IPS DF 19.7 (cell line): ENCODE measurements around the gene TTC12.
"Not testable (repeated sequence)": the region's sequence is repeated elsewhere in the genome, so short reads cannot be mapped to it uniquely, and the experiment has no call there.

ENCODE experiments used
- DNase-seq: peaks from one replicate; pipeline ENCODE4 v3.0.0-alpha.2; 2013; ENCODE audit warnings: low read depth, low spot score

TTC12 gene

DNA sequence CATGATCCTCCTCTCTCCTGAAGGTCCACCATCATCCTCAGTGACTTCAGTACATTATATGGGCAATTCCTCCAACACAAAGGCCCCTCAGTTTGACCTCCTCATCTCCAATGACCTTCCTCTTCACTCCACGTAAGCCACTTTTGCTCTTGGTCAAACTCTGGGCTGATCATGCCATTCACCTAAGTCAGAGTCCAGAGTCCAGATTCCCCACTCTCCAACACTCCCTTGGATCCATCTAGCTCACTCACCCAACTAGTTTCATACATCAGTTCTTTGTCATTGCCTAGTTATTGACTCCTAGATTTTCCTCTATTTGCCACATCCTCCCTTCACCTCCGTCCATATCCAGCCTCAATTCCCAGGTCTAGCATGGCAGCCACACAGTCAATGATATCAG lies 30.5 kb upstream of the TTC12 start:
- DNase-seq: no peak

DNA sequence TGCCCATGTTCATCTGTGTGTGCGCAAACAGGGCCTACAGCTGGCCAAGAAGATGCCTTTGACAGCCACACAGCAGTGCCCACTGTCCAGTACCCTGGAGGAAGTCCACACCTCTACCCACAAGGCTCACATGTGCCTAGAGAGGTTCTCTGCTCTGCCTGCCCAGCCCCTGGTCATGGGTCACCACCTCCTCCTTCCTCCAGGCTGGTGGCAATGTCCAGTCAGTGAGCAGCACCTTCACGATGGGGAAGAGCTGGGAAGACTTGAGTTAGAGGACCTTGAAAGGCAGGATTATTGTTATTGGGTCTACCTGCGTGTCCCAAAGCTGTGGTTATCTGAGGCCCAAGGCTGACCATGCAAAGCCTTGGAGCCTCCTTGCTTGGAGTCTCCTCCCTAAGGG lies 28.4 kb upstream of the TTC12 start:
- no peak for DNase-seq

DNA sequence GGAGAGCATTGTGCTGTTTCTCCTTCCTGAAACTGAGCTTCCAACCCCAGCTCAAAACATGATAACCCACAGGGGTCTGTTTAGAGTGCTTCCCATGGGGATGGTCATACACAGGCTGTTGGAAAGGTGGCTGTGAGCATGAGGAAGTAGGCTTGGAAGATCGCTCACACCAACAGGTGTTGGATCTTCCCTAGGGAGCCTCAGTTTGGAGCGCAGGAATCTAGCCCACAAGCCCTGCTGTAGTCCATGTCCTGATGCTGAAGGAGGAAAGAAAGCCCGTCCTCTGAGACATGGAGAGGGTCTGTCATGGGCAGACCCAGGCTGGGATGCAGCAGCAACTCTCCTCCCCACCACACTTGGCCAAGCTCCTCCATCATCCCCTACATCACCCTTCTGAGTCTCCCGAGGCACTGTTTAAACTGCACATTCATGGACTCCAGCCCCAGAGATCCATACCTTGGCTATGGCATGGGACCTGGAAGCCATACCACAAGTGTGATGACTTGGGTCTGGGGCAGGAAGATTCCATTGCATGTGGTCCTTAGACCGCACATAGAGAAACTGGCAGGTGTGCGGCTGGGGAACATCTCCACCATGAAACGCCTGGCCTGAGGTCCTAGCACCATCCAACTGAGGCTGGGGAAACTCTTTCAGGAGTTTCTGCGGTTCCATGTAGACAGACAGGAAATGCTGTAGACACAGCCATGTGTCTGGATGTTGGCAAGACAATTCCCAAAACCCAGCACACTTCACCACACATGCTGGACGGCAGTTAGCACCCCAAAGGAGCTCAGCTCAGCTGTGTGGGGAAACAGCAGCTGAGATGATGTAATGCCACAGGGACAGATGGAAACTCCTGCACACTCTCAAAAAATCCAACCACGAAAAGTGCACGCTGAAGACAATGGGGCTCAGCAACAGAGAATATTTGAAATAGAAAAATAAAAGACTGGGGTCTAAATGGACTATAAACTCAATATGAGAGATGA lies 27.6 kb upstream of the TTC12 start:
- no peak for DNase-seq

DNA sequence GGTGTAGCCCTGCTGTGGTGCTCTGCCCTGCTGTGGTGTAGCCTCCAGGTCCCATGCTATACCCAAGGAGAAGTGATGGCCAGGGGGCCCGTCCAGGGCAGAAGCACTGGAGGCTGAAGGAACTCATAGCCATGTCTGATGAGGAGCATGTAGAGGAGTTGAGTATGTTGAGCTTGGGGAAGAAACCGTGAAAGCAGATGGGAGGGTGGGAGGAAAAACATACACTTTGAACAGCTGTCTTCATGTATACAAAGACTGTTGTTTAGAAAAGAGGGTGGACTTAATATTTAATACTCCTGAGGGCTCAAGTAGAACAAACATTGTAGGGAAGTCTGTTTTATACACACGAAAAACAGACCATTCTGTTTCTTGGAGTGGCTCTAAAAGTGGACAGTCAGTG lies 26.6 kb upstream of the TTC12 start:
- no peak for DNase-seq

DNA sequence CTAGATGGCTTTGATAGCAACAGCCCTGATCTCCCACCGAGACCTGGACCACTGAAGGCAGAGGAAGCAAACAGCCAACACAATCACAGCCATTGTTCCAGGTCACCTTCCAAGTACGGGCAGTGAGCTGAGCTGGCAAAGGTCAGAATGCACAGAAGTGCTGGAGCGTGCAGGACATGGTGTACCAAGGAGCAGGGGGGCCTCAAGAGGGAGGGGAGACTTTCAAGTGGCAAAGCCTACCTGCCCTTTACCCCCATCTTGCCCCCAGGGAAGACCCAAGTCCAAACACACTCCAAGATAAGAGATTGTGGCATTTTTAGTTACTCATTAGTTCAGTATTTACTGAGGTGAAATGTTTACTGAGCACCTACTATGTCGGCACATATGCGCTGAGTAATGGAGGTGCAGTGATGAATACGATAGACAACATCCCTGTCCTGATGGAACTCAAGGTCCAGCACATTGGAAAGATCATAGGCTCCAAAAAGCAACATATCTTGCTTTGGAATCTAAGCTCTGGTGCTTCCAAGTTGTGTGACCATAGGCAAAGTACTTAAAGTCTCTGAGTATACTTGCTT lies 26.0 kb upstream of the TTC12 start:
- no peak for DNase-seq

DNA sequence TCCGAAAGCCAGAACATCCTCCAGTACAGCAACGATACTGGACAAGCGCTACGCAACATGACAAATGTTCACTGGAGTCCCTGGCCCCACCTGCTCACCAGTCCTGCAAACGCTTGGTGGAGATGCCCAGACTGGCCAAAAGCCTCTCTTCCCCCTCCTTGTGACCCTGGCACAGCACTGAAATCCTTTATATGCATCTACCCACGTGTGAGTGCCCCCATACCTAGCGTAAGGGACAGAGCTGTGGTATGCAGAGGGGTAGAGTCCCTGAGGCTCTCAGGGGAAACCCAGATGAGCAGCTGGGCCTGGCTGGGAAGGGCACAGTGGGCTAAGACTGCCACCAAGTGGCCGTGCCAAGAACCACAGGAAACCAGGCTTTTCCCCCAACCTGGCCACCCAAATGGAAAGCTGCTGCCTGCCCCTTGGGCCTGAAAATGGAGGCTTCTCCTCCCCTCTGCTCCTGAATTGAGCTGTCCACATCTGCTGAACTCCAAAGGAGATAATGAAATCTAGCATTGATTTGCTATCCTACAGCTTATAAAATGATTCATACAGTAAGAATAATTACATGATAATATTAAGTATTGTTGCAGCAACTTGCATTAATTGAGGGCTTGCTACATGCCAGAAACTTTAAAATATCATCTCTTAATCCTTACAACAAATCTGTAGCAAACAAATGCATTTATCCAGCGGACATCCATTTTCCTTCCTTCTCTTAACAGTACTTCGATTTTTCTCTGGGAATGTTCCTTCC lies 24.8 kb upstream of the TTC12 start:
- no peak for DNase-seq

DNA sequence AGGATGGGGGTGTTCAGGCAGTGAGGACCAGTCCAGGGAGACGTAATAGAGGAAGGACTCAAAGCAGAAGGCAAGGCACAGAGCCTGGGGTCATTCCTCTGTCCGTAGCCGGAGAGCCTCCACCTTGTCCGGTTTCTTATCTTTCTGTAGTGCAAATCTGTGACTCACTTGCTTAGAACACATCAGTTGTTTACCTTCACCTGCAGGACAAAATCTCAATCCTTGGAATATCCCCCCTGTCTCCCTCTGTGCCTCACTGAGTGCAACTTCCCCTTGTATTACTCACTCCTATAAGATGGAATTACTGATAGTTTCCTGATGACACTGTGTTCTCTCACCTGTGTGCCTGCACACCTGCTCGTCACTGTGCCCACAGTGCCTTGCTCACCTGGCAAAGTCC lies 20.4 kb upstream of the TTC12 start:
- DNase-seq: no peak

DNA sequence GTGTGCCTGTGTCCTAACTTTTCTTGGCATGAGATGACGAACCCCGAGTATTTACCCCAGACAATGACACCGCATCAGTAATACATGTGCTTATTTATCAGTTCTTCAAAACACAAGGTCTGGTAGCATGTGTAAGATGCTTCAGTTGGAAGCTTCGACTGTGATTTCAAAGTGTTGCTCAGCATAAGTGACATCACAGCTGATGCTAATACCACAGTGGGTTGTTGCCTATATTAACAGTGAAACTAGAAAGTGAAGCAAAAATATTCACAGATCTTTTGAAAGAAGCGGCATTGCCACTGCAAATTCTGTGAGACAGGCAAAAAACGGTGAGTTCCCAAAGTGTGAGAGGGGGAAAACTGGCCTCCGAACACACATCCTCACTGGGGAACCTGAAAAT lies 18.4 kb upstream of the TTC12 start:
- DNase-seq: no peak

DNA sequence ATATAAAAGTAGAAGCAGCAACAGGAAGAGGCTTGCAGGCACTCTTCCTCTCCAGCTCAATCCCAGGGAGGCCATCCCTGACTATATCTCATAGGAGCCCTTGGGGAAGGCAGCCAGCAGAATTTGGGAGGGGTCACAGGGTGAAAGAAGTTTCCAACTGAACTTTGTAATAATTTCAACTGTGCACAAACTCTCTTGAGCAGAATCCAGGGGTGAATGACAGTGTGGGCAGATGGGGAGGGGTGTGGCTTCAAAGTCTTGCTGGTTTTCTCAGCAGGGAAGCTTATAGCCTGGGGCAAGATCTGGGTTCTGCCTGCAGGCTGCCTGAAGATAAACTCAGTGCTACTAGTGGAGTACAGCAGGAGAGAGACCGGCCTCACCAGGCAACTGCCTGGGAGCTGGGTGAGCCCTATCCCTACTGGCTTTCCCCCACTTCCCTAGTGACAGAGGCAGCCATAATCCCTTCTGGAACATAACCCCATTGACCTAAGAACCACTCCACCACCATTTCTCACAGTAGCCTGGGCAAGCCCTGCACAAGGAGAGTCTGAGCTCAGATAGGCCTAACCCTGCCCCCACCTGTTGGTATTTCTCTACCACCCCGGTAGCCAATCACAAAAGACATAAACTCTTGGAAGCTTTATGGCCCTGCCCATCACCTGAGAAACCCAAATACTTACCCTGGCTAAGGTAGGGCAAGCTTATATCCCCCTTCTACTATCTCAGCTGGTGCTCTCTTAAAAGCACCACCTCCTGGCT lies 17.8 kb upstream of the TTC12 start:
- DNase-seq: no peak

DNA sequence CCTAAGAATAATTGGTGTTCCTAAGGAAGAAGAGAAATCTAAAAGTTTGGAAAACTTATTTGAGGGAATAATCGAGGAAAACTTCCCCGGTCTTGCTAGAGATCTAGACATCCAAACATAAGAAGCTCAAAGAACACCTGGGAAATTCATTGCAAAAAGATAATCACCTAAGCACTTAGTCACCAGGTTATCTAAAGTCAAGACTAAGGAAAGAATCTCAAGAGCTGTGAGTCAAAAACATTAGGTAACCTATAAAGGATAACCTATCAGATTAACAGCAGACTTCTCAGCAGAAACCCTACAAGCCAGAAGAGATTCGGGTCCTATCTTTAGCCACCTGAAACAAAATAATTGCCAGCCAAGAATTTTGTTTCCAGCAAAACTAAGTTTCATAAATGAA lies 15.9 kb upstream of the TTC12 start:
- not testable (repeated sequence) for DNase-seq

DNA sequence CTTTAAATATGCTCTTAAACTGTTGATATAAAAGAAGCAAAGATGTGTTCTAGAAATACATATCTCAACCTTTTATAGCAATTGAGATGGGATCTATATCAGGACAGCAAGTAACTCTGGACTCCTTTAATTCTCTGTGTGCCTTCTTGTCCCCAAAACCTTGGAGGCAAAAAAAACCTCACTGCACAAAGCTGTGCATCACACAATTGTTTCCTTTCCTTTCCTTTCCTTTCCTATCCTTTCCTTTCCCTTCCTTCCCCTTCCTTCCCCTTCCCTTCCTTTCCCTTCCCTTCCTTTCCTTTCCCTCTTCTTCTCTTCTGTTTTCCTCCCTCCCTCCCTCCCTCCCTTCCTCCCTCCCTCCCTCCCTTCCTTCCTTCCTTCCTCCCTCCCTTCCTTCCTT lies 9.5 kb upstream of the TTC12 start:
- DNase-seq: no peak

DNA sequence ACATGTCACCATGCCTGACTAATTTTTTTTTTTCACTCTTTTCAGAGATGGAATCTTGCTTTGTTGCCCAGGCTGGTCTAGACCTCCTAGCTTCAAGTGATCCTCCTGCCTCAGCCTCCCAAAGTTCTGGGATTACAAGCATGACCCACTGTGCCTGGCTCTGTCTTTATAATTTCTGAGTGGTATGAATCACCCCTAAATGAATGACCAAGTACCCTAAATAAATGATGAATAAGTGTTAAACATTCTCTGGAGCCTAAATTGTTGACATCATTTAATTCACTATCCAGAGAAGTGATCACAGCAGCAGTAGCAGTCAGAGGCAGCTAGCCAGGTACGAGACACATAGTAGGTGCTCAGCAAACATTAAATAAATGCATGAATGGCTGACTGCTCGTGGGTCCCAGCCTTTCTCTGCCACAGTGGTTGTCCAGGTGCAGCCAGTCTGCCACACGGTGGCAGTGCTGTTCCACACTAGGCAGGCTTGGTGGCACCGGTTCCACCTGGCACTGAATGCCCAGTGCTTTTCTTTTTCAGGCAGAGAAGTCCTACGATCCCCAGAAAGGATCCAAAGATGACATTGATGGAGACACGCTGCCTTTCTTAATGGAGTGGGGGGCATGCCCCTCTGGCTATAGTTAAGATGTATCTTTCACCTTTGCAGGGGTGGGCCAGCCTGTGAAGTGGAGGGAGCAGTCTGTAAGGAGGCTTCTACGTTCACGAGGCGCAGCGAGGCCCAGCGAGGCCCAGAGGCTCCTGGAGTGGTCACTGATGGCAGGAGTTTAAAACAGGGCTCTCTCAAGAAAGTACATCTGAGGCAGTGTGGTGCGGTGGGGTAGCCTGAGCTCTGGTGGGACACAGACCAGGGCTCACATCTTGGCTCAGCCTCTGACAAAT lies 8.7 kb upstream of the TTC12 start:
- no peak for DNase-seq

DNA sequence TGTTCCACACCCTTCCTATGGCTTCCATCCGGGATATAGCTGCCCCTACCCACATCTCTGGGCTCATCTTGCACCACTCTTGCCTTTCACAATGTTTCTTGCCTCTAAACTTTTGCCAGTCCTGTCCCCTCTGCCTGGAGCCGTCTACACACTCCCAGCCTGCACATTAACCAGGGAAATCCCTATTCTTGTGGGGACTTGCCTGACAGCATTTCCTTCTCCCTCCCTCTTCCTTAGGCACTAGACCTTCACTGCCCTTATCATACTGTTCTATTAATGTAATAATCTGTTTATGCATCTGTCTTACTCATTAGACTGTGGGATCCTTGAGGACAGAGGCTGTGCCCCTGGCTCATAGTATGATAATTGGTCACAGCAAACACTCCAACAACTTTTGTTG lies 5.8 kb upstream of the TTC12 start:
- no peak for DNase-seq

DNA sequence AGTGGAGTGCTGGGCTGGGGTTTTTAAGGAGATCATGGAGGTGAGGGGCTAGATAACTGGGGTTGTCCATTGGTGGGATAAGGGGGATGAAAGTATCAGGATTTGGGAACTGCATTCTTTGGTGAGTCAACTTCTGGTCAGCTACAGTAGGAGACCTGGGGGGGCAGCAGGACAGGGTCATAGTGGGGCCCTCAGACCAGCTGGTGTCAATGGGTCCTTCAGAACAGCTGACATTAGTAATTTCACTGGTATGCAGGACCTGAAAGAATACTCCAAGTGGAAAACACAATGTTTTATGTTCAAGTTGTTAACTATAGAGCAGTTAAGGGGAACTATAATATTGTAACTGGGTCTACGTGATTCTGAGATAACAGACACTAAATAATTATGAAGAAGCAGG lies 2.8 kb upstream of the TTC12 start:
- DNase-seq: no peak

DNA sequence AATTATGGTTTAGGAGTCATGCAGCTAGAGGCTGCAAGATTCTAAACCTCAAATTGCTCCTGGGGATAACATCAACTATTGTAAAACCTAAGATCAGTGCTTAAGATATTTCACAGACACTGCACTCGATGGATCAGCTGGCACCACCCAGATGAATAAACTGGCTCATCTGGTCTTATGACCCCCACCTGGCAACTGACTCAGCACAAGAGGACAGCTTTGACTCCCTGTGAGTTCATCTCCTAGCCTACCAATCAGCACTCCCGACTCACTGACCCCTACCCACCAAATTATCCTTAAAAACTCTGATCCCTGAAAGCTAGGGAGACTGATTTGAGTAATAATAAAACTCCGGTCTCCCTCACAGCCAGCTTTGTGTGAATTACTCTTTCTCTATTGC lies 782 bp upstream of the TTC12 start:
- DNase-seq: no peak

DNA sequence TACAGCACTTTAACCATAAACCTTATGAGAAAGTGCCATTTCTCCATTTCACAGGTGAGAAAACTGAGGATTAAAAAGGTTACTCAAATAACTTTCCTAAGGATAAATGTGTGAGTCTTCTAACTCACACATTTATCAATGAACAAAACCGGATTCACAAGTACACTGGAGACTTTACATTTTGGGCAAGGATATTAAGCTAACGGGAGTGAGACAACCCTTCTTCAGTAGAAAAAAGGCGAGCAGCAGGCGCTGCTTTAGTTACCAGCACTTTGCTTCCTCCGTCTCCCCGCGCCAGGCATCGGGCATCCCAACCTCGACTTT lies 356 bp upstream of the TTC12 start:
- DNase-seq: no peak

DNA sequence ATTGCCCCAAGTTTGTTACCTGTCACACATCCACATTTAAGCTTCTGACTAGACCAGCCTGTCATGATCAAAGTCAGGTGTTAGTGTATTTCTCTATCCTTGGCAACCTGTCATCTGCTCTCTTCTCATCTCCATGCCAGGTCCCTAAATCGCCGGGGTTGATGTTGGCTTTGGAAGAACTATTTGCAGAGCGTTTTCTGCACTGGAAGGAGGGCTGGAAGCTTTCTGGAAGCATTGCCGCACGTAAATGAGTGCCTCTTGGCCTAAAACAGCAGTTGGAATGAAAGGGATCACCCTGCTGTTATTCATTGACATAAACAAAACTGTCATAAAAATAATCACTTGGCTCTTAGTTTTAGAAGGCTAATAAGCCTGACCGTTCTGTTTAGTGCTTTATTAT lies 1.4 kb downstream of the TTC12 start:
- DNase-seq: no peak

DNA sequence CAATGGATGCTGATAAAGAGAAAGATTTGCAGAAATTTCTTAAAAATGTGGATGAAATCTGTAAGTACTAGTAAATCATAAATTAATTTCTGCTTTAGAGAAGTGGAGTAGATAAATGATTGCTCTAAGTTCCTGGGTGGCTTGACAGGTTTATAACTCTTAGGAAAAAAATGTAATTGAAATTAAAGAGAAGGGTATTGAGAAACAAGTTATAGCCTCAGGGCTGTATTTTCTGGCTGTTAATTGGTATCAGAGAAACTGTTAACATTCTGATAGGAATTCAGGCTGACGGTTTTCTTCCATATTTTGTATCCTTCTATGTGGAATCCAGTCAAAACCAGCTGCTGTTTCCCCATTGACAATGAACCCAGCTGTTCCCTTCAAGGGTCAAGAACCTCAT lies 1.9 kb downstream of the TTC12 start:
- DNase-seq: no peak

DNA sequence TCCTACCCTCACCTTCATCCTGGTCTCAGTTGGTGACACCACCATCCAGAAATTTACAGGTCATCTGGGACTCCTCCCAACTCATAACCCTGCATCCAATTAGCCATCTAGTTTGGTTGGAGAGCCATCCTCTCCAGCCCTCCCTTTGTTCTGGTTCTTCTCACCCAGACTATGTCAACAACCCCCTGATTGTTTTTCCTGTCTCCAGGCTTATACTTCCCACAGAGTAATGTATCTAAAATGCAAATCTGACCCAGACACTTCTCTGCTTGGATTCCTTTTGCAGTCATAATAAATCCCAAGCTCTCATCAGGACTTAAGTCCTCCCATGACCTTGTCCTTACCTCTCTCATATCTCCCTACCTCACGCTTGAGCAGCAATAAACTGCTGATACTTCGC lies 3.0 kb downstream of the TTC12 start:
- no peak for DNase-seq

DNA sequence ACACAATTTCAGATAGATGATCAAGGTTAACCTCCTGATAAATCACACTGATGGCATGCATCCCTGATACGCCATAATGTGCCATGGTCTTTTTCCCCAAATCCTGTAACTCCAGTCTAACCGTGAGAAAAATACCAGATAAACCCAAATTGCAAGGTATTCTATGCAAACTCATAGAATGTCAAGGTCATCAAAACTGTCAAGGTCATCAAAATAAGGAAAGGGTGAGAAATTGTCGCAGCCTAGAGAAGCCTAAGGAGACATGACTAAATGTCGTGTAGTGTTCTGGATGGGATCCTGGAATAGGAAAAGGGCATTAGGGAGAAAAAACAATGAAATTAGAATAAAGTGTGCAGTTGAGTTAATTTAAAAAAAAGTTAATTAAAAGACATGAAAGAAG lies 4.7 kb downstream of the TTC12 start:
- DNase-seq: no peak

DNA sequence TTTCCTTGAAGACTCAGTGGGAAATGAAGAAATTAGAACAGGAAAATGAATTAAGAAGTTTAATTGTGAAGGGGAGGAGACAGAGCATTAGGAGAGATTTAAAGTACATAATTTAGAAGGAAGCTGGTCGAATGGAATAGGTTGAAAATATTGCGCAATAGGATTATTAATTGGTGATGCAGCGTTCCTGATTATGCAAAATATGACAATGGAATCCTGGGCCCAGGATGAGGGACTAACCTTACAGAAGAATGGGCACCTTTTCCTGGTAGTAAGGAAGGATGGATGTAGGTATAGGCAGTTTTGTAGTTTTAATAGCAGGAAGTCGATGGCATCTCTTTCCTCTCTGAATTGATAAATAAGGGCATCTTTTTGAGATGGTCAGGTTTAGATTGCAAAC lies 7.8 kb downstream of the TTC12 start:
- no peak for DNase-seq
